HEK293 (cell line): ENCODE measurements around the gene ERAL1.

Experiments used
- CTCF ChIA-PET: fragments of 350-600 bp; formaldehyde crosslinking; extraction: SDS; loops from one replicate; lab custom pipeline; 2021; ENCODE audit warnings: antibody characterized with exemption; lab: Yijun Ruan, JAX
- POLR2A ChIA-PET: fragments of 300-600 bp; formaldehyde crosslinking; extraction: SDS; loops from one replicate; lab custom pipeline; 2020; ENCODE audit warnings: antibody characterized with exemption, inconsistent platforms; lab: Yijun Ruan, JAX
- H3K27ac ChIP-seq: fragments of 200-500 bp; sonication (Bioruptor generic); 2 replicates; pipeline ENCODE4 v1.5.1; 2014; ENCODE audit warnings: low read depth, low read length, control low read depth, inconsistent platforms; ENCODE audit errors: extremely low read depth
- H3K36me3 ChIP-seq, 2 experiments: fragments of 200-500 bp in 1 of 2; sonication (Bioruptor generic) in 1 of 2; 1 replicate in 1 of 2; 2 replicates in 1 of 2; pipeline ENCODE4 v1.5.1; 2014 to 2017; ENCODE audit warnings: inconsistent platforms in 2 of 2, low read length in 2 of 2; ENCODE audit not compliant: control insufficient read depth in 2 of 2, insufficient read depth in 1 of 2
- H3K4me1 ChIP-seq: fragments of 200-500 bp; sonication (Bioruptor generic); 2 replicates; pipeline ENCODE4 v1.5.1; 2014; ENCODE audit warnings: mild to moderate bottlenecking, low read length, inconsistent platforms; ENCODE audit not compliant: control insufficient read depth, insufficient read depth
- H3K4me3 ChIP-seq: 2 replicates; pipeline ENCODE4 v1.5.1; 2011; ENCODE audit warnings: low read depth, mild to moderate bottlenecking, control low read depth, low read length, moderate library complexity
- H3K9me3 ChIP-seq: fragments of 200-500 bp; sonication (Bioruptor generic); 2 replicates; pipeline ENCODE4 v1.5.1; 2014; ENCODE audit warnings: low read depth, low read length, inconsistent platforms; ENCODE audit not compliant: control insufficient read depth, insufficient read depth
- ELK4 ChIP-seq: IDR thresholded peaks from 2 replicates; pipeline ENCODE4 v1.6.1; 2011; ENCODE audit warnings: mild to moderate bottlenecking, low read depth, low read length, borderline replicate concordance
- KLF10 ChIP-seq: fragments of 450-650 bp; IDR thresholded peaks from 2 replicates; pipeline ENCODE4 v1.5.1; 2018; ENCODE audit warnings: missing biosample characterization, mild to moderate bottlenecking, missing genetic modification characterization
- KLF17 ChIP-seq: fragments of 450-650 bp; formaldehyde crosslinking; IDR thresholded peaks from 2 replicates; pipeline ENCODE4 v1.5.1; 2016; ENCODE audit warnings: missing biosample characterization, missing genetic modification characterization
- MYNN ChIP-seq: fragments of 450-650 bp; formaldehyde crosslinking; IDR thresholded peaks from 2 replicates; pipeline ENCODE4 v1.5.1; 2016; ENCODE audit warnings: missing biosample characterization, missing genetic modification characterization, borderline replicate concordance
- PRDM10 ChIP-seq: fragments of 450-650 bp; formaldehyde crosslinking; IDR thresholded peaks from 2 replicates; pipeline ENCODE4 v1.5.1; 2016; ENCODE audit warnings: missing biosample characterization, missing genetic modification characterization
- SP2 ChIP-seq: fragments of 450-650 bp; formaldehyde crosslinking; IDR thresholded peaks from 2 replicates; pipeline ENCODE4 v1.5.1; 2016; ENCODE audit warnings: missing biosample characterization, missing genetic modification characterization
- SP7 ChIP-seq: fragments of 450-650 bp; formaldehyde crosslinking; IDR thresholded peaks from 2 replicates; pipeline ENCODE4 v1.5.1; 2016; ENCODE audit warnings: missing biosample characterization, missing genetic modification characterization
- TRIM28 ChIP-seq: IDR thresholded peaks from 2 replicates; pipeline ENCODE4 v1.6.1; 2011; ENCODE audit warnings: low read length, control low read depth, borderline replicate concordance
- ZBTB11 ChIP-seq: fragments of 450-650 bp; formaldehyde crosslinking; conservative IDR thresholded peaks from 2 replicates; pipeline ENCODE4 v1.5.1; 2016; ENCODE audit warnings: low read depth, missing biosample characterization, missing genetic modification characterization
- ZBTB44 ChIP-seq: fragments of 450-650 bp; IDR thresholded peaks from 2 replicates; pipeline ENCODE4 v1.5.1; 2018; ENCODE audit warnings: missing biosample characterization, mild to moderate bottlenecking, missing genetic modification characterization
- ZNF157 ChIP-seq: fragments of 450-650 bp; formaldehyde crosslinking; IDR thresholded peaks from 2 replicates; pipeline ENCODE4 v1.5.1; 2016; ENCODE audit warnings: missing biosample characterization, missing genetic modification characterization
- ZNF175 ChIP-seq: fragments of 450-650 bp; formaldehyde crosslinking; IDR thresholded peaks from 2 replicates; pipeline ENCODE4 v1.5.1; 2016; ENCODE audit warnings: missing biosample characterization, missing genetic modification characterization
- ZNF221 ChIP-seq: fragments of 450-650 bp; formaldehyde crosslinking; IDR thresholded peaks from 2 replicates; pipeline ENCODE4 v1.5.1; 2017; ENCODE audit warnings: missing biosample characterization, missing genetic modification characterization, borderline replicate concordance
- ZNF248 ChIP-seq: fragments of 450-650 bp; formaldehyde crosslinking; IDR thresholded peaks from 2 replicates; pipeline ENCODE4 v1.5.1; 2017; ENCODE audit warnings: missing biosample characterization, missing genetic modification characterization
- ZNF311 ChIP-seq: fragments of 450-650 bp; formaldehyde crosslinking; IDR thresholded peaks from 2 replicates; pipeline ENCODE4 v1.5.1; 2017; ENCODE audit warnings: missing biosample characterization, missing genetic modification characterization, borderline replicate concordance
- ZNF404 ChIP-seq: fragments of 450-650 bp; formaldehyde crosslinking; IDR thresholded peaks from 2 replicates; pipeline ENCODE4 v1.5.1; 2017; ENCODE audit warnings: missing biosample characterization, missing genetic modification characterization
- ZNF529 ChIP-seq: fragments of 450-650 bp; formaldehyde crosslinking; IDR thresholded peaks from 2 replicates; pipeline ENCODE4 v1.5.1; 2017; ENCODE audit warnings: missing genetic modification characterization, missing biosample characterization; ENCODE audit not compliant: insufficient replicate concordance
- ZNF658 ChIP-seq: fragments of 450-650 bp; formaldehyde crosslinking; IDR thresholded peaks from 2 replicates; pipeline ENCODE4; 2016; ENCODE audit warnings: missing biosample characterization, missing genetic modification characterization
- ZNF837 ChIP-seq: fragments of 450-650 bp; formaldehyde crosslinking; IDR thresholded peaks from 2 replicates; pipeline ENCODE4 v1.5.1; 2016; ENCODE audit warnings: missing biosample characterization, missing genetic modification characterization

ERAL1 gene

GRCh38 chr17:28896884-28897768, 42.3 kb downstream of the ERAL1 start, which contains the start of gene FLOT2 (continued):
- TF ChIP-seq SP7 (tag by site-specific recombination) (peak; percentile 85), ZNF658 (tag by site-specific recombination) (no peak), ZNF221 (tag by site-specific recombination) (no peak), ZNF311 (tag by site-specific recombination) (no peak), ZNF157 (tag by site-specific recombination) (no peak), ELK4 (no peak; the same call in 1 of the 2 replicates), MYNN (peak; percentile 60; the same call in 1 of the 2 replicates)

GRCh38 chr17:28897769-28898526, 43.1 kb downstream of the ERAL1 start:
- Histone ChIP-seq H3K4me1 (peaks cover 9% of the 10 kb centered on the region; the same call in 1 of the 2 replicates), H3K36me3 (peaks cover 0 to 18% of the 10 kb centered on the region in 2 experiments; a peak in 2 of 3 replicates), H3K4me3 (peak overlapping the region; percentile 88), H3K9me3 (no peaks in the 10 kb centered on the region), H3K27ac (peak overlapping the region; percentile 90; the same call in 1 of the 2 replicates)
- ChIA-PET POLR2A (interaction anchor here (0.6 to 2.8 kb wide), 17 partner anchors 9 to 396 kb away, joined by 3 to 12 read pairs (median 4); partner anchors contain the start of genes FAM222B, NUFIP2, PHF12 and RPL23A), CTCF (interaction anchor here (1.1 to 18.6 kb wide), 11 partner anchors 11 to 170 kb away, joined by 5 to 142 read pairs (median 7); partner anchors contain the start of genes NEK8 and TLCD1)
- no peak for TF ChIP-seq ZNF837
- no peak for TF ChIP-seq ZNF529
- TF ChIP-seq ZNF404 (tag by site-specific recombination): no peak
- peak; percentile 78; the same call in 1 of the 2 replicates for TF ChIP-seq PRDM10 (tag by site-specific recombination)
- TF ChIP-seq KLF10 (tag by site-specific recombination): 0 out of 2 replicates have a peak, but pooled peaks have one; percentile 11
- TF ChIP-seq ZBTB11 (tag by site-specific recombination): 0 out of 2 replicates have a peak, but pooled peaks have one; percentile 7
- TF ChIP-seq ZBTB44 (tag by site-specific recombination): no peak
- TF ChIP-seq ZNF175: no peak
- TF ChIP-seq KLF17 (tag by site-specific recombination): no peak
- peak; percentile 22; the same call in 1 of the 2 replicates for TF ChIP-seq SP2 (tag by site-specific recombination)
- TF ChIP-seq ZNF248 (tag by site-specific recombination): no peak
- TF ChIP-seq TRIM28: no peak
